ENCODE data around the gene PRSS57. TPM values are rescaled to one million over a fixed set of nuclear protein-coding genes. Genes with fewer than 3 reads are reported as not detected.

The PRSS57 gene
- total RNA-seq, 1 donor from 2014 or later = not detected

- no peak for TF ChIP-seq CTCF (IDR thresholded peaks at IDR 0.05)
- Mint-ChIP-seq H3K27me3 (ENCODE audit: unreplicated experiment) (no peaks in the 10 kb centered on the region), H3K27ac (ENCODE audit: unreplicated experiment) (no peak overlapping the region), H3K4me1 (ENCODE audit: unreplicated experiment) (peaks cover 20% of the 10 kb centered on the region), H3K36me3 (ENCODE audit: unreplicated experiment) (no peaks in the 10 kb centered on the region), H3K4me3 (ENCODE audit: unreplicated experiment) (no peak overlapping the region), H3K9me3 (ENCODE audit: unreplicated experiment) (no peaks in the 10 kb centered on the region)
- no peak for DNase-seq (ENCODE audit: extremely low spot score, unreplicated experiment)
Measured at GRCh38 chr19:657611-658010, 37.6 kb downstream of the PRSS57 start.

- no peak overlapping the region for H3K4me3 Mint-ChIP-seq (ENCODE audit: unreplicated experiment)
- no peak for TF ChIP-seq CTCF (IDR thresholded peaks at IDR 0.05)
- no peaks in the 10 kb centered on the region for H3K27me3 Mint-ChIP-seq (ENCODE audit: unreplicated experiment)
- H3K9me3 Mint-ChIP-seq (ENCODE audit: unreplicated experiment) = no peaks in the 10 kb centered on the region
- no peaks in the 10 kb centered on the region for H3K36me3 Mint-ChIP-seq (ENCODE audit: unreplicated experiment)
- no peak for DNase-seq (ENCODE audit: extremely low spot score, unreplicated experiment)
- peaks cover 19% of the 10 kb centered on the region for H3K4me1 Mint-ChIP-seq (ENCODE audit: unreplicated experiment)
- H3K27ac Mint-ChIP-seq (ENCODE audit: unreplicated experiment) = no peak overlapping the region
Measured at GRCh38 chr19:656751-657559, 38.3 kb downstream of the PRSS57 start.

- Mint-ChIP-seq H3K4me3 (ENCODE audit: unreplicated experiment) (no peak overlapping the region), H3K9me3 (ENCODE audit: unreplicated experiment) (no peaks in the 10 kb centered on the region), H3K27me3 (ENCODE audit: unreplicated experiment) (no peaks in the 10 kb centered on the region), H3K4me1 (ENCODE audit: unreplicated experiment) (peaks cover 6% of the 10 kb centered on the region), H3K27ac (ENCODE audit: unreplicated experiment) (no peak overlapping the region), H3K36me3 (ENCODE audit: unreplicated experiment) (peaks cover 2% of the 10 kb centered on the region)
- no peak for DNase-seq (ENCODE audit: extremely low spot score, unreplicated experiment)
- TF ChIP-seq CTCF (IDR thresholded peaks at IDR 0.05) = no peak
Measured at GRCh38 chr19:655691-656090, 39.6 kb downstream of the PRSS57 start.

- H3K9me3 Mint-ChIP-seq (ENCODE audit: unreplicated experiment) = no peaks in the 10 kb centered on the region
- H3K27me3 Mint-ChIP-seq (ENCODE audit: unreplicated experiment) = no peaks in the 10 kb centered on the region
- no peaks in the 10 kb centered on the region for H3K4me1 Mint-ChIP-seq (ENCODE audit: unreplicated experiment)
- TF ChIP-seq CTCF (IDR thresholded peaks at IDR 0.05) = no peak
- no peak overlapping the region for H3K27ac Mint-ChIP-seq (ENCODE audit: unreplicated experiment)
- H3K4me3 Mint-ChIP-seq (ENCODE audit: unreplicated experiment) = no peak overlapping the region
- DNase-seq (ENCODE audit: extremely low spot score, unreplicated experiment) = no peak
- peaks cover 2% of the 10 kb centered on the region for H3K36me3 Mint-ChIP-seq (ENCODE audit: unreplicated experiment)
Measured at GRCh38 chr19:653425-653824, 41.8 kb downstream of the PRSS57 start.

- Mint-ChIP-seq H3K27ac (ENCODE audit: unreplicated experiment) (no peak overlapping the region), H3K4me1 (ENCODE audit: unreplicated experiment) (no peaks in the 10 kb centered on the region), H3K27me3 (ENCODE audit: unreplicated experiment) (no peaks in the 10 kb centered on the region), H3K36me3 (ENCODE audit: unreplicated experiment) (peaks cover 2% of the 10 kb centered on the region), H3K9me3 (ENCODE audit: unreplicated experiment) (no peaks in the 10 kb centered on the region), H3K4me3 (ENCODE audit: unreplicated experiment) (no peak overlapping the region)
- no peak for TF ChIP-seq CTCF (IDR thresholded peaks at IDR 0.05)
- DNase-seq (ENCODE audit: extremely low spot score, unreplicated experiment) = no peak
Measured at GRCh38 chr19:652467-653389, 42.5 kb downstream of the PRSS57 start.
